Keratinocyte (primary cell): ENCODE data around the gene PWWP2A. TPM values are rescaled to one million over a fixed set of nuclear protein-coding genes. Genes with fewer than 3 reads are reported as not detected.

Experiments used
- DNase-seq: peaks from one replicate; pipeline ENCODE4 v3.0.0-alpha.2; 2011; ENCODE audit warnings: low read depth, missing footprints, low spot score
- FAIRE-seq: peaks from 2 replicates; lab custom pipeline; 2011; peaks lifted over from hg19 to GRCh38; lab: Jason Lieb, UNC
- H2AFZ ChIP-seq: 2 replicates; pipeline ENCODE4 v1.6.0; 2012; ENCODE audit warnings: low read length, control low read depth, inconsistent platforms; ENCODE audit not compliant: control insufficient read depth
- H3K27ac ChIP-seq: 2 replicates; pipeline ENCODE4 v1.5.1; 2011; ENCODE audit warnings: low read length; ENCODE audit not compliant: control insufficient read depth, insufficient read depth
- H3K27me3 ChIP-seq: 3 replicates; pipeline ENCODE4 v1.6.0; 2011; ENCODE audit warnings: low read length; ENCODE audit not compliant: control insufficient read depth, insufficient read depth; ENCODE audit errors: extremely low read depth
- H3K36me3 ChIP-seq, 2 experiments: 2 replicates in 1 of 2; 3 replicates in 1 of 2; pipeline ENCODE4 v1.5.1; 2011; ENCODE audit warnings: low read length in 2 of 2, mild to moderate bottlenecking in 1 of 2; ENCODE audit not compliant: control insufficient read depth in 2 of 2, insufficient read depth in 2 of 2; ENCODE audit errors: extremely low read depth in 1 of 2
- H3K4me1 ChIP-seq: 3 replicates; pipeline ENCODE4 v1.5.1; 2011; ENCODE audit warnings: low read length; ENCODE audit not compliant: control insufficient read depth, insufficient read depth; ENCODE audit errors: extremely low read depth
- H3K4me2 ChIP-seq: 3 replicates; pipeline ENCODE4 v1.6.0; 2011; ENCODE audit warnings: low read depth, low read length; ENCODE audit not compliant: control insufficient read depth, insufficient read depth; ENCODE audit errors: extremely low read depth
- H3K4me3 ChIP-seq, 3 experiments: fragments of 200-600 bp in 1 of 3; sonication (generic) in 1 of 3; 2 replicates in 2 of 3; 3 replicates in 1 of 3; pipeline ENCODE4 v1.5.1; 2011 to 2016; ENCODE audit warnings: low read length in 3 of 3, mild to moderate bottlenecking in 3 of 3, control low read depth in 2 of 3, inconsistent platforms in 1 of 3, low read depth in 1 of 3, mixed read lengths in 1 of 3, mixed run types in 1 of 3, moderate library complexity in 1 of 3; ENCODE audit not compliant: control insufficient read depth in 2 of 3, insufficient read depth in 2 of 3; ENCODE audit errors: extremely low read depth in 1 of 3
- H3K79me2 ChIP-seq: 2 replicates; pipeline ENCODE4 v1.6.0; 2012; ENCODE audit warnings: low read length; ENCODE audit not compliant: control insufficient read depth, insufficient read depth
- H3K9ac ChIP-seq: 3 replicates; pipeline ENCODE4 v1.6.0; 2011; ENCODE audit warnings: low read length; ENCODE audit not compliant: control insufficient read depth, insufficient read depth; ENCODE audit errors: extremely low read depth
- H3K9me1 ChIP-seq: 3 replicates; pipeline ENCODE4 v1.6.0; 2011; ENCODE audit warnings: low read length; ENCODE audit not compliant: control insufficient read depth, insufficient read depth; ENCODE audit errors: extremely low read depth
- H3K9me3 ChIP-seq: 2 replicates; pipeline ENCODE4 v1.5.1; 2012; ENCODE audit warnings: low read depth, low read length; ENCODE audit not compliant: control insufficient read depth
- H4K20me1 ChIP-seq: 3 replicates; pipeline ENCODE4 v1.6.0; 2011; ENCODE audit warnings: low read length; ENCODE audit not compliant: control insufficient read depth, insufficient read depth; ENCODE audit errors: extremely low read depth
- EZH2 ChIP-seq: IDR thresholded peaks from one replicate; pipeline ENCODE4 v1.6.1; 2012; ENCODE audit warnings: inconsistent platforms, mild to moderate bottlenecking, low read length, moderate library complexity
- dilution Hi-C: fragments of 300-500 bp; cut with MboI; formaldehyde crosslinking; loops from one replicate; pipeline ENCODE4 v1.7.0; 2020; ENCODE audit warnings: low sequenced_read_pairs; ENCODE audit not compliant: extremely low pct_ligation_motif_present
- polyA plus RNA-seq, 5 experiments: library from polyadenylated mRNA; depleted of rRNA in 3 of 5; stranded (reverse) in 3 of 5; stranded (forward) in 1 of 5; unstranded in 1 of 5; fragments of >200 nt; gene quantifications; 1 replicate in 1 of 5; 2 replicates in 3 of 5; 3 replicates in 1 of 5; pipeline versions ENCODE4 v1.2.1 to v1.2.3, GENCODE V29; 2011 to 2012; ENCODE audit warnings: missing spikeins in 2 of 5, low read depth in 1 of 5, low replicate concordance in 1 of 5
- TF ChIP-seq, protein P1 (sequence below), 3 experiments: IDR thresholded peaks in 1 of 3; conservative IDR thresholded peaks in 1 of 3; optimal IDR thresholded peaks in 1 of 3; 2 replicates in 2 of 3; 3 replicates in 1 of 3; pipeline versions ENCODE3 to v1.5.1; 2011; ENCODE audit warnings: low read length in 3 of 3, mild to moderate bottlenecking in 3 of 3, moderate library complexity in 2 of 3, control low read depth in 1 of 3, inconsistent platforms in 1 of 3; ENCODE audit not compliant: insufficient read depth in 2 of 3; ENCODE audit errors: extremely low read depth in 1 of 3

The PWWP2A gene
- polyA plus RNA-seq, 1 donor (not counting 4 experiments of a cell fraction or from before 2014, with no cell fraction given) = 13.1 TPM

DNA sequence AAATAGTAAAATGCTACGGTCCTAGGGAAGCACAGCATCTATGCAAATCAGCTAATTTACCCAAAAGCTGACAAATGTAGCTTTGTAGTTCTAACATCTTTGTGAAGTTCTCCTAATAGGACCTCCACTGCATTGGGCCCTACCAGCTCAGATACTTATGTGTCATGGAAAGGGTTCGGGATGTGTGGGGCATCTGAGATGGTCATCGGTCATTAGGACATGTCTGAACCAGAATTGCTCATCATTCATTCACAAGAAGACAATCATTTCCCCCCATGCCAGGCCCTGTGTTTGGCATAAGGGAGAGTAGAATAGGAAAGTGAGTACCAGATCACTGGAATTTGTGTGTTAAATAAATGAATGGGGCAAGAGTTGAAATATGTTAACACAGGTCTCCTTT lies 35.7 kb downstream of the PWWP2A start:
- peak overlapping the region; percentile 40 for H2AFZ ChIP-seq
- H3K9me1 ChIP-seq = no peaks in the 10 kb centered on the region
- DNase-seq (no peak), FAIRE-seq (no peak)
- H3K79me2 ChIP-seq = no peaks in the 10 kb centered on the region
- no peak overlapping the region for H3K27ac ChIP-seq
- dilution Hi-C loops = no loop called here
- H3K9ac ChIP-seq = no peak overlapping the region
- no peaks in the 10 kb centered on the region for H3K27me3 ChIP-seq
- H4K20me1 ChIP-seq = no peaks in the 10 kb centered on the region
- H3K4me2 ChIP-seq = peak overlapping the region; percentile 49
- H3K4me3 ChIP-seq = no peak overlapping the region
- H3K36me3 ChIP-seq = no peaks in the 10 kb centered on the region
- H3K4me1 ChIP-seq = peaks cover 15% of the 10 kb centered on the region
- no peak for TF ChIP-seq EZH2
- TF ChIP-seq, protein P1, sequence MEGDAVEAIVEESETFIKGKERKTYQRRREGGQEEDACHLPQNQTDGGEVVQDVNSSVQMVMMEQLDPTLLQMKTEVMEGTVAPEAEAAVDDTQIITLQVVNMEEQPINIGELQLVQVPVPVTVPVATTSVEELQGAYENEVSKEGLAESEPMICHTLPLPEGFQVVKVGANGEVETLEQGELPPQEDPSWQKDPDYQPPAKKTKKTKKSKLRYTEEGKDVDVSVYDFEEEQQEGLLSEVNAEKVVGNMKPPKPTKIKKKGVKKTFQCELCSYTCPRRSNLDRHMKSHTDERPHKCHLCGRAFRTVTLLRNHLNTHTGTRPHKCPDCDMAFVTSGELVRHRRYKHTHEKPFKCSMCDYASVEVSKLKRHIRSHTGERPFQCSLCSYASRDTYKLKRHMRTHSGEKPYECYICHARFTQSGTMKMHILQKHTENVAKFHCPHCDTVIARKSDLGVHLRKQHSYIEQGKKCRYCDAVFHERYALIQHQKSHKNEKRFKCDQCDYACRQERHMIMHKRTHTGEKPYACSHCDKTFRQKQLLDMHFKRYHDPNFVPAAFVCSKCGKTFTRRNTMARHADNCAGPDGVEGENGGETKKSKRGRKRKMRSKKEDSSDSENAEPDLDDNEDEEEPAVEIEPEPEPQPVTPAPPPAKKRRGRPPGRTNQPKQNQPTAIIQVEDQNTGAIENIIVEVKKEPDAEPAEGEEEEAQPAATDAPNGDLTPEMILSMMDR (optimal IDR thresholded peaks at IDR 0.05 in 1 of 3, IDR thresholded peaks at IDR 0.05 in 1 of 3, conservative IDR thresholded peaks at IDR 0.05 in 1 of 3; ENCODE audit: extremely low read depth in 1 of 3, insufficient read depth in 2 of 3, low read length in 3 of 3) = no peak
- no peaks in the 10 kb centered on the region for H3K9me3 ChIP-seq

- FAIRE-seq (peak; percentile 80), DNase-seq (no peak)
- H3K27ac ChIP-seq = no peak overlapping the region
- dilution Hi-C loops = no loop called here
- peak overlapping the region; percentile 49 for H3K4me2 ChIP-seq
- peak overlapping the region; percentile 40 for H2AFZ ChIP-seq
- TF ChIP-seq EZH2 = no peak
- TF ChIP-seq, protein P1 (optimal IDR thresholded peaks at IDR 0.05 in 1 of 3, IDR thresholded peaks at IDR 0.05 in 1 of 3, conservative IDR thresholded peaks at IDR 0.05 in 1 of 3; ENCODE audit: extremely low read depth in 1 of 3, insufficient read depth in 2 of 3, low read length in 3 of 3) = no peak
- H3K9ac ChIP-seq = no peak overlapping the region
- no peaks in the 10 kb centered on the region for H3K79me2 ChIP-seq
- H4K20me1 ChIP-seq = no peaks in the 10 kb centered on the region
- H3K4me1 ChIP-seq = peaks cover 15% of the 10 kb centered on the region
- H3K4me3 ChIP-seq = no peak overlapping the region
- no peaks in the 10 kb centered on the region for H3K27me3 ChIP-seq
- no peaks in the 10 kb centered on the region for H3K9me3 ChIP-seq
- peaks cover 0 to 1% of the 10 kb centered on the region in 2 experiments for H3K36me3 ChIP-seq
- no peaks in the 10 kb centered on the region for H3K9me1 ChIP-seq
These were observed 36.4 kb downstream of the PWWP2A start for GRCh38 chr5:160082614-160083500.
